SK-N-MC (cell line): ENCODE measurements around the gene ZSCAN29.

Experiments used
- EZH2 ChIP-seq: fragments of 200-600 bp; sonication (generic); IDR thresholded peaks from one replicate; pipeline ENCODE4 v1.6.1; 2017; ENCODE audit warnings: antibody characterized with exemption
- FOXP2 ChIP-seq: optimal IDR thresholded peaks from 2 replicates; pipeline ENCODE3; 2011; ENCODE audit warnings: mild to moderate bottlenecking, moderate library complexity; ENCODE audit not compliant: insufficient read depth; ENCODE audit errors: extremely low read length, control extremely low read depth
- POLR2AphosphoS5 ChIP-seq: IDR thresholded peaks from 2 replicates; pipeline ENCODE4 v1.6.1; 2012; ENCODE audit warnings: mild to moderate bottlenecking, low read depth, low read length, borderline replicate concordance

DNA sequence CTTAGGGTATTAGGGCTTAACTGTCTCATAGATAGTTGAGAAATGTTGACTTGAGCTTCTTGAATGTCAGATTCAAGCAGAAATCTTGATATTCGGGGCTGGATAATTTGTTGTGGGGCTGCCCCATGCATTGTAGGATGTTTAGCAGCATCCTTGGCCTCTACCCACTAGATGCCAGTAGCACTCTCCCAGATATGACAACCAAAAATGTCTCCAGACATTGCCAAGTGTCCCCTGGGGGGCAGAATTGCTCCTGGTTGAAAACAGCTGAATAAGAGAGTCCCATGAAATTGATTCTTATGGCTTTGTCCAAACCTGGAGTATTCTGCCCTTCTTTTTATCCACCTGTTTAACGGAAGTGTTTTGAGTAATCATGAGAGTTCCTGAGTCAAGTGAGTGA is 24.5 kb downstream of the ZSCAN29 start:
- TF ChIP-seq POLR2AphosphoS5 (no peak), EZH2 (no peak), FOXP2 (no peak)
